Tibial nerve (tissue), 4 donors: ENCODE measurements around the gene WNT9B. TPM values are rescaled to one million over a fixed set of nuclear protein-coding genes. Genes with fewer than 3 reads are reported as not detected.

Source experiments
- DNase-seq, 2 donors: peaks; one replicate each; pipeline ENCODE4 v3.0.0-alpha.2; 2019; ENCODE audit warnings: low spot score in 2 of 2
- H3K27ac ChIP-seq, 4 donors: fragments of 200-600 bp; sonication (generic) in 3 of 4; one replicate each; pipeline ENCODE4 v1.5.1; 2017 to 2019; ENCODE audit warnings: mild to moderate bottlenecking in 1 of 4
- H3K27me3 ChIP-seq, 2 donors: fragments of 200-600 bp; sonication (generic) in 1 of 2; one replicate each; pipeline versions ENCODE4 v1.5.1 to v1.6.0; 2017 to 2019
- H3K36me3 ChIP-seq, 3 donors: fragments of 200-600 bp; sonication (generic); one replicate each; pipeline ENCODE4 v1.5.1; 2018 to 2019
- H3K4me1 ChIP-seq, 4 donors: fragments of 200-600 bp; sonication (generic) in 3 of 4; one replicate each; pipeline ENCODE4 v1.5.1; 2017 to 2019
- H3K4me3 ChIP-seq, 4 donors: fragments of 200-600 bp; sonication (generic) in 3 of 4; one replicate each; pipeline ENCODE4 v1.5.1; 2017 to 2019; ENCODE audit warnings: mild to moderate bottlenecking in 1 of 4, moderate library complexity in 1 of 4
- H3K9me3 ChIP-seq, 4 donors: fragments of 200-600 bp; sonication (generic) in 3 of 4; one replicate each; pipeline ENCODE4 v1.5.1; 2017 to 2019
- CTCF ChIP-seq, 5 experiments: fragments of 200-600 bp in 3 of 5; fragments of 450-650 bp in 2 of 5; sonication (generic) in 3 of 5; IDR thresholded peaks; one replicate each; pipeline ENCODE4 v1.5.1; 2016 to 2019; ENCODE audit warnings: antibody characterized with exemption in 5 of 5, mild to moderate bottlenecking in 3 of 5, moderate library complexity in 2 of 5
- EP300 ChIP-seq, 2 donors: sonication (generic); formaldehyde crosslinking; IDR thresholded peaks; one replicate each; pipeline ENCODE4 v1.6.1; 2017; ENCODE audit warnings: antibody characterized with exemption in 2 of 2, mild to moderate bottlenecking in 1 of 2
- POLR2A ChIP-seq, 2 donors: fragments of 450-650 bp; IDR thresholded peaks; one replicate each; pipeline ENCODE4 v1.6.1; 2017; ENCODE audit warnings: antibody characterized with exemption in 2 of 2, mild to moderate bottlenecking in 2 of 2, moderate library complexity in 2 of 2
- WGBS, 2 donors: methylation state at CpG; one replicate each; pipeline ENCODE4 v1.1.5; 2018; 5-methylcytosine and 5-hydroxymethylcytosine counted together
- total RNA-seq, 4 donors: library from RNA; depleted of rRNA; stranded (reverse); fragments of >200 nt; gene quantifications; one replicate each; pipeline ENCODE4 v1.1.0, GENCODE V29; 2016

WNT9B gene
- total RNA-seq, 4 donors from 2014 or later: 0.78 to 0.90 TPM; not detected in 2

- WGBS, 2 donors: 55 to 65% methylated on average over 7 of the region's 7 CpGs
- no peak overlapping the region for H3K4me3 ChIP-seq
- no peak overlapping the region for H3K27ac ChIP-seq
- DNase-seq: no peak
- H3K36me3 ChIP-seq: no peaks in the 10 kb centered on the region
- TF ChIP-seq POLR2A (IDR thresholded peaks at IDR 0.05) (no peak), CTCF (IDR thresholded peaks at IDR 0.05) (no peak), EP300 (IDR thresholded peaks at IDR 0.05) (no peak)
- H3K9me3 ChIP-seq: no peaks in the 10 kb centered on the region
- H3K4me1 ChIP-seq: peaks cover 0 to 22% (median 14%) of the 10 kb centered on the region in 4 donors
- peaks cover 0 to 72% of the 10 kb centered on the region in 2 donors for H3K27me3 ChIP-seq
Observed at GRCh38 chr17:46814446-46814845, 36.9 kb upstream of the WNT9B start.

GRCh38 chr17:46815474-46816353, 35.7 kb upstream of the WNT9B start:
- Histone ChIP-seq H3K27me3 (peaks cover 0 to 85% of the 10 kb centered on the region in 2 donors), H3K27ac (no peak overlapping the region)
- no peak for TF ChIP-seq POLR2A (IDR thresholded peaks at IDR 0.05)
- TF ChIP-seq CTCF (IDR thresholded peaks at IDR 0.05): no peak
- TF ChIP-seq EP300 (IDR thresholded peaks at IDR 0.05): no peak

GRCh38 chr17:46817151-46817900, 34.1 kb upstream of the WNT9B start:
- no peak for DNase-seq
- peaks cover 0 to 94% of the 10 kb centered on the region in 2 donors for H3K27me3 ChIP-seq
- TF ChIP-seq POLR2A (IDR thresholded peaks at IDR 0.05) (no peak), CTCF (IDR thresholded peaks at IDR 0.05) (no peak), EP300 (IDR thresholded peaks at IDR 0.05) (no peak)

More at GRCh38 chr17:46815474-46816353, 35.7 kb upstream of the WNT9B start:
- peaks cover 0 to 30% (median 20%) of the 10 kb centered on the region in 4 donors for H3K4me1 ChIP-seq
- no peak overlapping the region for H3K4me3 ChIP-seq
- no peaks in the 10 kb centered on the region for H3K36me3 ChIP-seq
- no peaks in the 10 kb centered on the region for H3K9me3 ChIP-seq
- no peak for DNase-seq
- 75 to 86% methylated on average over 11 to 12 of the region's 12 CpGs for WGBS, 2 donors

GRCh38 chr17:46817901-46818209, 33.5 kb upstream of the WNT9B start:
- H3K4me3 ChIP-seq: no peak overlapping the region
- 10% methylated on average over 5 of the region's 5 CpGs for WGBS, 2 donors
- no peaks in the 10 kb centered on the region for H3K36me3 ChIP-seq
- TF ChIP-seq POLR2A (IDR thresholded peaks at IDR 0.05): no peak
- no peak for TF ChIP-seq CTCF (IDR thresholded peaks at IDR 0.05)
- TF ChIP-seq EP300 (IDR thresholded peaks at IDR 0.05): no peak
- H3K27me3 ChIP-seq: peaks cover 0 to 94% of the 10 kb centered on the region in 2 donors
- no peak overlapping the region for H3K27ac ChIP-seq
- H3K9me3 ChIP-seq: no peaks in the 10 kb centered on the region
- peaks cover 0 to 32% (median 20%) of the 10 kb centered on the region in 4 donors for H3K4me1 ChIP-seq
- DNase-seq: no peak

More at GRCh38 chr17:46817151-46817900, 34.1 kb upstream of the WNT9B start:
- no peaks in the 10 kb centered on the region for H3K9me3 ChIP-seq
- H3K4me3 ChIP-seq: no peak overlapping the region
- H3K4me1 ChIP-seq: peaks cover 0 to 32% (median 20%) of the 10 kb centered on the region in 4 donors
- WGBS, 2 donors: 11 to 12% methylated on average over 22 of the region's 22 CpGs
- H3K27ac ChIP-seq: no peak overlapping the region
- H3K36me3 ChIP-seq: no peaks in the 10 kb centered on the region
